HepG2 (cell line): ENCODE data around the gene CLIC1. TPM values are rescaled to one million over a fixed set of nuclear protein-coding genes. Genes with fewer than 3 reads are reported as not detected.

Source experiments
- BHLHE40 ChIP-seq: IDR thresholded peaks from 2 replicates; pipeline ENCODE4 v1.6.1; 2011; ENCODE audit warnings: low read length, improper control_type of control experiment
- MBD4 ChIP-seq: IDR thresholded peaks from 2 replicates; pipeline ENCODE4 v1.6.1; 2012; ENCODE audit warnings: low read length, inconsistent platforms, borderline replicate concordance
- NCOA5 ChIP-seq: sonication (generic); formaldehyde crosslinking; IDR thresholded peaks from 2 replicates; pipeline ENCODE4 v1.4.0; 2020; ENCODE audit warnings: missing genetic modification reagents
- REL ChIP-seq: sonication (generic); formaldehyde crosslinking; conservative IDR thresholded peaks from 2 replicates; pipeline ENCODE4 v1.8.0; 2022; ENCODE audit warnings: mild to moderate bottlenecking, missing genetic modification reagents, moderate library complexity
- RELA ChIP-seq: sonication (generic); formaldehyde crosslinking; IDR thresholded peaks from 2 replicates; pipeline ENCODE4 v1.4.0; 2020; ENCODE audit warnings: missing genetic modification reagents
- SOX5 ChIP-seq: IDR thresholded peaks from 2 replicates; pipeline ENCODE4 v1.6.1; 2016; ENCODE audit warnings: borderline replicate concordance
- TBX2 ChIP-seq: sonication (generic); formaldehyde crosslinking; IDR thresholded peaks from 2 replicates; pipeline ENCODE4 v1.5.0; 2020; ENCODE audit warnings: missing genetic modification reagents, mild to moderate bottlenecking, borderline replicate concordance
- TCF12 ChIP-seq, 2 experiments: fragments of 450-650 bp in 1 of 2; sonication (generic) in 1 of 2; formaldehyde crosslinking in 1 of 2; IDR thresholded peaks; 2 replicates each; pipeline versions ENCODE4 v1.6.1 to v1.8.0; 2017 to 2022; ENCODE audit warnings: antibody characterized with exemption in 1 of 2, mild to moderate bottlenecking in 1 of 2, missing genetic modification reagents in 1 of 2, moderate library complexity in 1 of 2
- ZFP36L1 ChIP-seq: sonication (generic); formaldehyde crosslinking; IDR thresholded peaks from 2 replicates; pipeline ENCODE4 v1.8.0; 2022; ENCODE audit warnings: mild to moderate bottlenecking, missing genetic modification reagents, moderate library complexity
- ZNF17 ChIP-seq: sonication (generic); formaldehyde crosslinking; IDR thresholded peaks from 2 replicates; pipeline ENCODE4 v1.5.0; 2020; ENCODE audit warnings: mild to moderate bottlenecking, missing genetic modification reagents
- ZNF354B ChIP-seq: sonication (generic); formaldehyde crosslinking; IDR thresholded peaks from 2 replicates; pipeline ENCODE4 v1.8.0; 2022; ENCODE audit warnings: mild to moderate bottlenecking, missing genetic modification reagents
- ZNF570 ChIP-seq: sonication (generic); formaldehyde crosslinking; IDR thresholded peaks from 2 replicates; pipeline ENCODE4 v1.4.0; 2020; ENCODE audit warnings: mild to moderate bottlenecking, missing genetic modification reagents, borderline replicate concordance
- ZNF674 ChIP-seq: sonication (generic); formaldehyde crosslinking; IDR thresholded peaks from 2 replicates; pipeline ENCODE4 v1.5.0; 2020; ENCODE audit warnings: low read depth, mild to moderate bottlenecking, missing genetic modification reagents
- polyA plus RNA-seq, 8 experiments: library from polyadenylated mRNA; depleted of rRNA in 3 of 8; stranded (reverse) in 7 of 8; unstranded in 1 of 8; fragments of >200 nt; fragmentation: Illumina TruSeq in 4 of 8; extraction: Trizol in 4 of 8; gene quantifications; 2 replicates each; pipeline versions ENCODE4 v1.2.1 to v1.2.3, GENCODE V29; 2011 to 2016; ENCODE audit warnings: low read depth in 4 of 8, missing spikeins in 1 of 8, mixed read lengths in 1 of 8; ENCODE audit not compliant: insufficient read depth in 1 of 8
- total RNA-seq, 5 experiments: library from RNA; depleted of rRNA; stranded (reverse); fragments of >200 nt; fragmentation: Illumina TruSeq; extraction: Trizol; gene quantifications; 2 replicates each; pipeline ENCODE4 v1.2.3, GENCODE V29; 2016; ENCODE audit warnings: low read depth in 1 of 5
- TF ChIP-seq, protein P1 (sequence below): sonication (generic); formaldehyde crosslinking; IDR thresholded peaks from 2 replicates; pipeline ENCODE4 v1.5.1; 2020; ENCODE audit warnings: mild to moderate bottlenecking, missing genetic modification reagents, borderline replicate concordance
- TF ChIP-seq, protein P2 (sequence below): IDR thresholded peaks from 2 replicates; pipeline ENCODE4 v1.6.1; 2012; ENCODE audit warnings: inconsistent platforms
- TF ChIP-seq, protein P3 (sequence below): fragments of 450-650 bp; IDR thresholded peaks from 2 replicates; pipeline ENCODE4 v1.6.1; 2017; ENCODE audit warnings: mild to moderate bottlenecking
- TF ChIP-seq, protein P4 (sequence below): sonication (generic); formaldehyde crosslinking; IDR thresholded peaks from 2 replicates; pipeline ENCODE4 v1.5.0; 2020; ENCODE audit warnings: missing genetic modification reagents
- TF ChIP-seq, protein P5 (sequence below): sonication (generic); formaldehyde crosslinking; IDR thresholded peaks from 2 replicates; pipeline ENCODE4 v1.8.1; 2023; ENCODE audit warnings: mild to moderate bottlenecking, missing genetic modification reagents
- TF ChIP-seq, protein P6 (sequence below): IDR thresholded peaks from 2 replicates; pipeline ENCODE4 v1.6.1; 2016; ENCODE audit warnings: low read depth

The CLIC1 gene
- total and polyA plus RNA-seq, 2 of the 13 experiments (the other 11 are each of a cell fraction or from before 2014, with no cell fraction given): 602 to 891 TPM

DNA sequence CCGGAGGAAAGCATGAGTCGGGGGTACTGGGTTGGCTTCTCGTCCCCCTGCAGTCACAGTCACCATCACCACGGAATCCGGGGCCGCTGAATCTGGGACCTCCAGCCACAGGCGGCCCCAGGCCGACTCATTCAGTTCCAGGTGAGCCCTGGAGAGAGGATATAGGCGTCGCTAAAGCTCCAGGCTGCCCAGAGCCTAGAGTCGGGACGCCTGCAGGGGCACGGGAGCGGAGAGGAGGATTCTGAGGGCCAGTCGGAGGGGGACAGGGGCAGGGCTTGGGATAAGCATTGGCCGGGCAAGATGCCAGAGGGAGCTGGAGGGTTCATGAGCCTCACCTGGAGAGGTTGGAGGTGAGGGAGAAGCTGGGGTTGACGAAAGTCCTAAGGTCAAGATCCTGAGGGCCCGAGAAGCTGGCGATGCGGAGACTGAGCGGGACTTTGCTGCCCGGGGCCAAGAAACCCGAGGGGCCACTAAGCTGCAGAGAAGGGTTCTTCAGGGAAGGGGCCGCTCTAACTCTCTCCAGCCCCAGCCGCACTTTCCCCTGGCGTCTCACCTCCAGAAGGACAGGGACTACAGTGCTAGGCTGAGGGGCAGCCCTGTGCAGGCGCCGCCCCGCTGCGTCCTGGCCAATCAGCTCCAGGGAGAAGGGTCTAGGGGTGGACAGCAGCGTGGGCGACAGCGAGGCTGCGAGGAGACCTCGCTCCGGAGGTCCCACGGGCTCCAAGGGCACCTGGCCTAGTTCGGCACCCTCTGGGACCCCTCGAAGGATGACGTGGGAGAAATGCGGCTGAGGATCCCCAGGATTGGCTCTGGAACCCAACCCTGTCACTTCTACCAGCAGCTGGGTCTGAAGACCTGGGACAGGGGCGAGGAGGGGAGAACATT is 29.8 kb upstream of the CLIC1 start (continued):
- TF ChIP-seq ZFP36L1 (CRISPR knock-in tag): no peak
- TF ChIP-seq SOX5 (CRISPR knock-in tag): peak; percentile 48
- TF ChIP-seq NCOA5 (CRISPR knock-in tag): no peak
- no peak for TF ChIP-seq ZNF17 (CRISPR knock-in tag)
- TF ChIP-seq, protein P1, sequence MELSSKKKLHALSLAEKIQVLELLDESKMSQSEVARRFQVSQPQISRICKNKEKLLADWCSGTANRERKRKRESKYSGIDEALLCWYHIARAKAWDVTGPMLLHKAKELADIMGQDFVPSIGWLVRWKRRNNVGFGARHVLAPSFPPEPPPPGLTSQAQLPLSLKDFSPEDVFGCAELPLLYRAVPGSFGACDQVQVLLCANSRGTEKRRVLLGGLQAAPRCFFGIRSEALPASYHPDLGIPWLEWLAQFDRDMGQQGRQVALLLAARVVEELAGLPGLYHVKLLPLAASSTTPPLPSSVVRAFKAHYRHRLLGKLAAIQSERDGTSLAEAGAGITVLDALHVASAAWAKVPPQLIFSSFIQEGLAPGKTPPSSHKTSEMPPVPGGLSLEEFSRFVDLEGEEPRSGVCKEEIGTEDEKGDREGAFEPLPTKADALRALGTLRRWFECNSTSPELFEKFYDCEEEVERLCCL (CRISPR knock-in tag): no peak
- TF ChIP-seq, protein P2, sequence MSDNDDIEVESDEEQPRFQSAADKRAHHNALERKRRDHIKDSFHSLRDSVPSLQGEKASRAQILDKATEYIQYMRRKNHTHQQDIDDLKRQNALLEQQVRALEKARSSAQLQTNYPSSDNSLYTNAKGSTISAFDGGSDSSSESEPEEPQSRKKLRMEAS: peak; percentile 91
- TF ChIP-seq TBX2: peak; percentile 75; the same call in 1 of the 2 replicates
- TF ChIP-seq ZNF570 (CRISPR knock-in tag): no peak
- no peak for TF ChIP-seq TCF12 (IDR thresholded peaks at IDR 0.05)
- TF ChIP-seq TCF12 (CRISPR knock-in tag; IDR thresholded peaks at IDR 0.05): no peak
- TF ChIP-seq ZNF354B (CRISPR knock-in tag): no peak
- TF ChIP-seq, protein P3, sequence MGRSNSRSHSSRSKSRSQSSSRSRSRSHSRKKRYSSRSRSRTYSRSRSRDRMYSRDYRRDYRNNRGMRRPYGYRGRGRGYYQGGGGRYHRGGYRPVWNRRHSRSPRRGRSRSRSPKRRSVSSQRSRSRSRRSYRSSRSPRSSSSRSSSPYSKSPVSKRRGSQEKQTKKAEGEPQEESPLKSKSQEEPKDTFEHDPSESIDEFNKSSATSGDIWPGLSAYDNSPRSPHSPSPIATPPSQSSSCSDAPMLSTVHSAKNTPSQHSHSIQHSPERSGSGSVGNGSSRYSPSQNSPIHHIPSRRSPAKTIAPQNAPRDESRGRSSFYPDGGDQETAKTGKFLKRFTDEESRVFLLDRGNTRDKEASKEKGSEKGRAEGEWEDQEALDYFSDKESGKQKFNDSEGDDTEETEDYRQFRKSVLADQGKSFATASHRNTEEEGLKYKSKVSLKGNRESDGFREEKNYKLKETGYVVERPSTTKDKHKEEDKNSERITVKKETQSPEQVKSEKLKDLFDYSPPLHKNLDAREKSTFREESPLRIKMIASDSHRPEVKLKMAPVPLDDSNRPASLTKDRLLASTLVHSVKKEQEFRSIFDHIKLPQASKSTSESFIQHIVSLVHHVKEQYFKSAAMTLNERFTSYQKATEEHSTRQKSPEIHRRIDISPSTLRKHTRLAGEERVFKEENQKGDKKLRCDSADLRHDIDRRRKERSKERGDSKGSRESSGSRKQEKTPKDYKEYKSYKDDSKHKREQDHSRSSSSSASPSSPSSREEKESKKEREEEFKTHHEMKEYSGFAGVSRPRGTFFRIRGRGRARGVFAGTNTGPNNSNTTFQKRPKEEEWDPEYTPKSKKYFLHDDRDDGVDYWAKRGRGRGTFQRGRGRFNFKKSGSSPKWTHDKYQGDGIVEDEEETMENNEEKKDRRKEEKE: no peak
- TF ChIP-seq, protein P4, sequence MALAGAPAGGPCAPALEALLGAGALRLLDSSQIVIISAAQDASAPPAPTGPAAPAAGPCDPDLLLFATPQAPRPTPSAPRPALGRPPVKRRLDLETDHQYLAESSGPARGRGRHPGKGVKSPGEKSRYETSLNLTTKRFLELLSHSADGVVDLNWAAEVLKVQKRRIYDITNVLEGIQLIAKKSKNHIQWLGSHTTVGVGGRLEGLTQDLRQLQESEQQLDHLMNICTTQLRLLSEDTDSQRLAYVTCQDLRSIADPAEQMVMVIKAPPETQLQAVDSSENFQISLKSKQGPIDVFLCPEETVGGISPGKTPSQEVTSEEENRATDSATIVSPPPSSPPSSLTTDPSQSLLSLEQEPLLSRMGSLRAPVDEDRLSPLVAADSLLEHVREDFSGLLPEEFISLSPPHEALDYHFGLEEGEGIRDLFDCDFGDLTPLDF (CRISPR knock-in tag): no peak
- TF ChIP-seq, protein P5, sequence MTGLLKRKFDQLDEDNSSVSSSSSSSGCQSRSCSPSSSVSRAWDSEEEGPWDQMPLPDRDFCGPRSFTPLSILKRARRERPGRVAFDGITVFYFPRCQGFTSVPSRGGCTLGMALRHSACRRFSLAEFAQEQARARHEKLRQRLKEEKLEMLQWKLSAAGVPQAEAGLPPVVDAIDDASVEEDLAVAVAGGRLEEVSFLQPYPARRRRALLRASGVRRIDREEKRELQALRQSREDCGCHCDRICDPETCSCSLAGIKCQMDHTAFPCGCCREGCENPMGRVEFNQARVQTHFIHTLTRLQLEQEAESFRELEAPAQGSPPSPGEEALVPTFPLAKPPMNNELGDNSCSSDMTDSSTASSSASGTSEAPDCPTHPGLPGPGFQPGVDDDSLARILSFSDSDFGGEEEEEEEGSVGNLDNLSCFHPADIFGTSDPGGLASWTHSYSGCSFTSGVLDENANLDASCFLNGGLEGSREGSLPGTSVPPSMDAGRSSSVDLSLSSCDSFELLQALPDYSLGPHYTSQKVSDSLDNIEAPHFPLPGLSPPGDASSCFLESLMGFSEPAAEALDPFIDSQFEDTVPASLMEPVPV (CRISPR knock-in tag): no peak
- TF ChIP-seq ZNF674: no peak
- TF ChIP-seq RELA (CRISPR knock-in tag): no peak; the same call in 1 of the 2 replicates
- TF ChIP-seq, protein P6, sequence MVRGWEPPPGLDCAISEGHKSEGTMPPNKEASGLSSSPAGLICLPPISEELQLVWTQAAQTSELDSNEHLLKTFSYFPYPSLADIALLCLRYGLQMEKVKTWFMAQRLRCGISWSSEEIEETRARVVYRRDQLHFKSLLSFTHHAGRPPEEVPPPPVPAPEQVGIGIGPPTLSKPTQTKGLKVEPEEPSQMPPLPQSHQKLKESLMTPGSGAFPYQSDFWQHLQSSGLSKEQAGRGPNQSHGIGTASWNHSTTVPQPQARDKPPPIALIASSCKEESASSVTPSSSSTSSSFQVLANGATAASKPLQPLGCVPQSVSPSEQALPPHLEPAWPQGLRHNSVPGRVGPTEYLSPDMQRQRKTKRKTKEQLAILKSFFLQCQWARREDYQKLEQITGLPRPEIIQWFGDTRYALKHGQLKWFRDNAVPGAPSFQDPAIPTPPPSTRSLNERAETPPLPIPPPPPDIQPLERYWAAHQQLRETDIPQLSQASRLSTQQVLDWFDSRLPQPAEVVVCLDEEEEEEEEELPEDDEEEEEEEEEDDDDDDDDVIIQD (CRISPR knock-in tag): peak; percentile 58
- TF ChIP-seq REL (CRISPR knock-in tag): no peak
- no peak for TF ChIP-seq BHLHE40
- TF ChIP-seq MBD4: no peak
